DND-41 (cell line): ENCODE data around the gene C6orf89.
A peak's percentile ranks its signal among the peaks of the same experiment; 100 is the strongest.

ENCODE experiments used
- ATAC-seq: fragments of 200-7000 bp; cut with Tn5 transposase; 3 replicates; pipeline ENCODE4 v1.9.1; 2021; ENCODE audit warnings: low read depth; ENCODE audit not compliant: insufficient read depth
- DNase-seq: peaks from one replicate; pipeline ENCODE4 v3.0.0-alpha.2; 2020
- H2AFZ ChIP-seq: 2 replicates; pipeline ENCODE4 v1.6.0; 2012; ENCODE audit warnings: low read depth, low read length
- H3K27ac ChIP-seq: 2 replicates; pipeline ENCODE4 v1.5.1; 2012; ENCODE audit warnings: low read length, inconsistent platforms
- H3K27me3 ChIP-seq: fragments of 200-600 bp; sonication (generic); 2 replicates; pipeline ENCODE4 v1.6.0; 2012; ENCODE audit warnings: low read length, mild to moderate bottlenecking, inconsistent platforms; ENCODE audit not compliant: insufficient read depth, poor library complexity
- H3K36me3 ChIP-seq: 2 replicates; pipeline ENCODE4 v1.5.1; 2012; ENCODE audit warnings: low read length, inconsistent platforms; ENCODE audit not compliant: insufficient read depth
- H3K4me1 ChIP-seq: 2 replicates; pipeline ENCODE4 v1.5.1; 2012; ENCODE audit warnings: mild to moderate bottlenecking, low read length; ENCODE audit not compliant: insufficient read depth
- H3K4me2 ChIP-seq: 2 replicates; pipeline ENCODE4 v1.6.0; 2012; ENCODE audit warnings: mild to moderate bottlenecking, moderate library complexity, low read length, inconsistent platforms; ENCODE audit not compliant: insufficient read depth
- H3K4me3 ChIP-seq, 2 experiments: fragments of 200-600 bp in 1 of 2; shearing (Covaris generic) in 1 of 2; 2 replicates each; pipeline ENCODE4 v1.5.1; 2012 to 2016; ENCODE audit warnings: inconsistent platforms in 2 of 2, low read length in 2 of 2, mild to moderate bottlenecking in 2 of 2, low read depth in 1 of 2, moderate library complexity in 1 of 2
- H3K79me2 ChIP-seq: 2 replicates; pipeline ENCODE4 v1.6.0; 2012; ENCODE audit warnings: low read length, inconsistent platforms; ENCODE audit not compliant: insufficient read depth
- H3K9ac ChIP-seq: 2 replicates; pipeline ENCODE4 v1.6.0; 2012; ENCODE audit warnings: low read depth, mild to moderate bottlenecking, inconsistent platforms, low read length, moderate library complexity
- H3K9me3 ChIP-seq: 2 replicates; pipeline ENCODE4 v1.5.1; 2012; ENCODE audit warnings: low read length, moderate library complexity, mild to moderate bottlenecking, inconsistent platforms; ENCODE audit not compliant: insufficient read depth, severe bottlenecking
- H4K20me1 ChIP-seq: 2 replicates; pipeline ENCODE4 v1.6.0; 2012; ENCODE audit warnings: low read length; ENCODE audit not compliant: insufficient read depth
- EZH2 ChIP-seq: IDR thresholded peaks from 3 replicates; pipeline ENCODE4 v1.6.1; 2012; ENCODE audit warnings: borderline replicate concordance, low read depth, mild to moderate bottlenecking, moderate library complexity, low read length, inconsistent platforms; ENCODE audit not compliant: severe bottlenecking
- TF ChIP-seq, protein P1 (sequence below): IDR thresholded peaks from 2 replicates; pipeline ENCODE4 v1.5.1; 2012; ENCODE audit warnings: borderline replicate concordance, low read length, moderate library complexity, mild to moderate bottlenecking; ENCODE audit not compliant: poor library complexity, severe bottlenecking; ENCODE audit errors: extremely low read depth

C6orf89 gene

GRCh38 chr6:36959555-36960250 is 74.0 kb downstream of the C6orf89 start:
- Histone ChIP-seq H3K4me3 (no peak overlapping the region), H3K36me3 (no peaks in the 10 kb centered on the region), H4K20me1 (no peaks in the 10 kb centered on the region), H3K27ac (no peak overlapping the region), H3K79me2 (no peaks in the 10 kb centered on the region), H3K9ac (no peak overlapping the region), H3K27me3 (no peaks in the 10 kb centered on the region), H3K4me1 (peaks cover 24% of the 10 kb centered on the region), H2AFZ (no peak overlapping the region), H3K9me3 (no peaks in the 10 kb centered on the region), H3K4me2 (no peak overlapping the region)
- DNase-seq (no peak), ATAC-seq (no peak)
- TF ChIP-seq EZH2 = no peak
- TF ChIP-seq, protein P1, sequence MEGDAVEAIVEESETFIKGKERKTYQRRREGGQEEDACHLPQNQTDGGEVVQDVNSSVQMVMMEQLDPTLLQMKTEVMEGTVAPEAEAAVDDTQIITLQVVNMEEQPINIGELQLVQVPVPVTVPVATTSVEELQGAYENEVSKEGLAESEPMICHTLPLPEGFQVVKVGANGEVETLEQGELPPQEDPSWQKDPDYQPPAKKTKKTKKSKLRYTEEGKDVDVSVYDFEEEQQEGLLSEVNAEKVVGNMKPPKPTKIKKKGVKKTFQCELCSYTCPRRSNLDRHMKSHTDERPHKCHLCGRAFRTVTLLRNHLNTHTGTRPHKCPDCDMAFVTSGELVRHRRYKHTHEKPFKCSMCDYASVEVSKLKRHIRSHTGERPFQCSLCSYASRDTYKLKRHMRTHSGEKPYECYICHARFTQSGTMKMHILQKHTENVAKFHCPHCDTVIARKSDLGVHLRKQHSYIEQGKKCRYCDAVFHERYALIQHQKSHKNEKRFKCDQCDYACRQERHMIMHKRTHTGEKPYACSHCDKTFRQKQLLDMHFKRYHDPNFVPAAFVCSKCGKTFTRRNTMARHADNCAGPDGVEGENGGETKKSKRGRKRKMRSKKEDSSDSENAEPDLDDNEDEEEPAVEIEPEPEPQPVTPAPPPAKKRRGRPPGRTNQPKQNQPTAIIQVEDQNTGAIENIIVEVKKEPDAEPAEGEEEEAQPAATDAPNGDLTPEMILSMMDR = no peak

DNA sequence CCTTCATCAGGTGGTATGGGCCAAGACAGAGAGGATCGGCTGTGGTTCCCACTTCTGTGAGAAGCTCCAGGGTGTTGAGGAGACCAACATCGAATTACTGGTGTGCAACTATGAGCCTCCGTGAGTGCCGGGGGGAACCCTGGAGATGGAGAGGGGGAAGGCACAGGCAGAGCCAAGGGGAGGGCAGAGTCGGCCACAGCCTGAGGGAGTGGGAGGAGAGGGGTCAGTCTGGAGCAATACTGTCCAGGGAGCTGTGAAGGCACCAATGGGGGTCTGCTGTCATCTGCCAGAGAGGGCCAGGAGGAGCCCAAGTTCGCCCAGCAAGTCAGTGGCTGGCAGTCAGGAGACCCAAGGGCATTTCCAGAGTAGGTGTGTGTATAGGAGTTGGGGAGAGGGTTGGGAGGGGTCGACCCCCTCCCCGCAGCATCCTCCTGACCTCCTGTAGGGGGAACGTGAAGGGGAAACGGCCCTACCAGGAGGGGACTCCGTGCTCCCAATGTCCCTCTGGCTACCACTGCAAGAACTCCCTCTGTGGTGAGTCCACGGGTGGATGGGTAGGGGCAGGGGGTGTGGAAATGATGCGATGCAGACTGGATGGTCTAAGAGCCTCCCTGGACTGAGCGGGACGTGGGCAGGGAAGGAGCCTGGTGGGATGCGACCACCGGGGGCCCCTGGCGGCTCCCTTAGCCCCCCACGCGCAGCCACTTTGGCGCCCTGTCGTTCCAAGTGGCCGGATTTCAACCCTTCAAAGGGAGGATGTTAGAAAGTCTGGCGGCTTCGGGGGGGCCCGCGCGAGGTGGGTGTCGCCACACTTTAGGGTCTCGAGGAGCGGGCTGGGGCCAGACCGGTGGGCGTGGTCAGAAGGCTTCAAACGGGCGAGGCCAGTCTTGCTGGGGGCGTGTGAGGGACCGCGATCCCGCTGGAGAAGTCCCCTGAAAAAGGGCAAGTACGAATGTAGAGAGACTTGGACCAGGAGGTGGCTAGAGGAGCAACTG is 76.0 kb downstream of the C6orf89 start:
- Histone ChIP-seq H3K36me3 (peaks cover 3% of the 10 kb centered on the region; the same call in 1 of the 2 replicates), H3K4me3 (no peak overlapping the region), H3K9me3 (no peaks in the 10 kb centered on the region), H3K27ac (no peak overlapping the region), H3K79me2 (no peaks in the 10 kb centered on the region), H3K4me1 (peaks cover 25% of the 10 kb centered on the region), H3K4me2 (no peak overlapping the region), H4K20me1 (no peaks in the 10 kb centered on the region), H2AFZ (no peak overlapping the region), H3K9ac (no peak overlapping the region), H3K27me3 (no peaks in the 10 kb centered on the region)
- DNase-seq = no peak
- no peak for ATAC-seq
- TF ChIP-seq, protein P1 = no peak
- TF ChIP-seq EZH2 = no peak

DNA sequence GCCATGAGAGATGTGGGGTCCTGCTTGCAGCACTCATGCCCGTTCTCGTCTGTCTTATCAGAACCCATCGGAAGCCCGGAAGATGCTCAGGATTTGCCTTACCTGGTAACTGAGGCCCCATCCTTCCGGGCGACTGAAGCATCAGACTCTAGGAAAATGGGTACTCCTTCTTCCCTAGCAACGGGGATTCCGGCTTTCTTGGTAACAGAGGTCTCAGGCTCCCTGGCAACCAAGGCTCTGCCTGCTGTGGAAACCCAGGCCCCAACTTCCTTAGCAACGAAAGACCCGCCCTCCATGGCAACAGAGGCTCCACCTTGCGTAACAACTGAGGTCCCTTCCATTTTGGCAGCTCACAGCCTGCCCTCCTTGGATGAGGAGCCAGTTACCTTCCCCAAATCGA is 77.1 kb downstream of the C6orf89 start:
- Histone ChIP-seq H3K27ac (peak overlapping the region; percentile 69), H3K4me2 (0 out of 2 replicates have a peak overlapping the region, but pooled peaks have one; percentile 40), H3K4me3 (no peak overlapping the region), H3K36me3 (peaks cover 15% of the 10 kb centered on the region), H2AFZ (0 out of 2 replicates have a peak overlapping the region, but pooled peaks have one; percentile 51), H3K9ac (no peak overlapping the region), H3K79me2 (no peaks in the 10 kb centered on the region), H3K9me3 (no peaks in the 10 kb centered on the region), H4K20me1 (no peaks in the 10 kb centered on the region), H3K4me1 (peaks cover 25% of the 10 kb centered on the region), H3K27me3 (no peaks in the 10 kb centered on the region)
- TF ChIP-seq, protein P1 = no peak
- no peak for TF ChIP-seq EZH2
- DNase-seq (peak; percentile 72), ATAC-seq (no peak)
